NCI-H2227 (cell line): Measurements from ENCODE around the gene MYO10.
"Not testable (repeated sequence)": the region's sequence is repeated elsewhere in the genome, so short reads cannot be mapped to it uniquely, and the experiment has no call there.

Source experiments
- DNase-seq: peaks from one replicate; lab custom pipeline; 2025; ENCODE audit not compliant: unreplicated experiment; lab: John Stamatoyannopoulos, UW

Gene MYO10

DNA sequence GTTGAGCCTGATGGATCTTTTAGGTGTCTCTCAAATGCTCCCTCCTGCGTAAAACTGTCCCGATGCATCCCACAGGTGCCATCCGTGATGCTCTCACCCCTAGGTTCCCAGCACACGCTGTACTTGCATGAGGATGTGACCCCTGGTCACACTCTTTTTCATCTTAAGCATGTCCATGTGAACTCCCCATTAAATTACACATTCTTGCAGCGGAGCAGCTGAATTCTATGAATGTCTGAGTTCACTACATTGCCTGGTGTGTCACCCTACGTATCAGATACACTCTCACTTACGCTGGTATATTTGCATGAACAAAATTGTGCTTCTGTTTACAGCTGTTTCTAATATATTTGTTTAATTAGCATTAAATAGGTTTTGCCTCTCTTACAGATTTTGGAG, 214.0 kb downstream of the MYO10 start:
- no peak for DNase-seq

DNA sequence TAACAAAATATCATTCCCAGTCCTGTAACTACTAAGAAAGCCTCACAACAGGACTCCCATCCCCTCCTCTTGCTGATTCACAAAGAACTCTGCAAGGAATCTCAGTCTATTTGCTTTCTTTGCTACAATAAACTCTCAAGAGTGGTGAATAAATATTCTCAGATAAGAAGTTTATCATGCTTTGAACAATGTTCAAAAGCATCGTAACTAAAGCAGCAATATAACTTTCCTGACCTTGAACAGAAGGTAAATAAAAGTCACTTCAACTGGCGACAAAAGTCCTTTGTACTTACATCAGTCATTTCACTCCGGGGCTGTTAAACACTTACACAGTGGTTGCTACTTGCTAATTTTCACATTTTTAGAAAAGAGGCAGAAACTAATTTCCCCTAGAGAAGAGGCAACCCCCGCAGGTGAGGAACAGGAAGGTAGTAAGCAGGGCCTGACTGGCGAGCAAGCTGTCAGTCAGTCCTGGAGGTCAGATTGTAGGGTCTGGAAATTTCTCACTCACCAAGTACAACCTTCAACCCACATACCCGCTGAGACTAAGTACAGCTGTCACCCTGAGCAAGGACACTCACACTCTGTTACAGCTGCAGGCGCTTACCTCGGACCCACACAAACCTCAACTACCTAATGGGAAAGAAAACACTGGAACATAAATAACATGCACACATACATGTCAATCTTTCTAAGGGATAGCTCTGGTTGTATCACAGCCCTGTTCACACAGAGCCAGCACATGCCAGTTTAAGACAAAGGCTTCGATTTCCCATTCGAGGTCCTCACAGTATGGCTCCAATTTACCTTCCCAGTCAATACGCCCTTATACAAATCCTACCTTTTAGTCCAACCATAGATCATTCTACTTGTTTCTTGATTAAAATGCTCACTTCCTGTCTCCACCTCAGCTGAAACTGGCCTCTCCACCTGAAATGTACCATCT, 214.7 kb downstream of the MYO10 start:
- no peak for DNase-seq

DNA sequence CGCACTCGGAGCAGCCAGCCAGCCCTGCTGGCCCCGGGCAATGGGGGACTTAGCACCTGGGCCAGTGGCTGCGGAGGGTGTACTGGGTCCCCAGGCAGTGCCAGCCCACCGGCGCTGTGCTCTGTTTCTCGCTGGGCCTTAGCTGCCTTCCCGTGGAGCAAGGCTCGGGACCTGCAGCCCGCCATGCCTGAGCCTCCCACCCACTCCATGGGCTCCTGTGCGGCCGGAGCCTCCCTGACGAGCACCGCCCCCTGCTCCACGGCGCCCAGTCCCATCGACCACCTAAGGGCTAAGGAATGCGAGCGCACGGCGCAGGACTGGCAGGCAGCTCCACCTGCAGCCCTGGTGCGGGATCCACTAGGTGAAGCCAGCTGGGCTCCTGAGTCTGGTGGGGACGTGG, 218.1 kb downstream of the MYO10 start:
- DNase-seq = not testable (repeated sequence)

DNA sequence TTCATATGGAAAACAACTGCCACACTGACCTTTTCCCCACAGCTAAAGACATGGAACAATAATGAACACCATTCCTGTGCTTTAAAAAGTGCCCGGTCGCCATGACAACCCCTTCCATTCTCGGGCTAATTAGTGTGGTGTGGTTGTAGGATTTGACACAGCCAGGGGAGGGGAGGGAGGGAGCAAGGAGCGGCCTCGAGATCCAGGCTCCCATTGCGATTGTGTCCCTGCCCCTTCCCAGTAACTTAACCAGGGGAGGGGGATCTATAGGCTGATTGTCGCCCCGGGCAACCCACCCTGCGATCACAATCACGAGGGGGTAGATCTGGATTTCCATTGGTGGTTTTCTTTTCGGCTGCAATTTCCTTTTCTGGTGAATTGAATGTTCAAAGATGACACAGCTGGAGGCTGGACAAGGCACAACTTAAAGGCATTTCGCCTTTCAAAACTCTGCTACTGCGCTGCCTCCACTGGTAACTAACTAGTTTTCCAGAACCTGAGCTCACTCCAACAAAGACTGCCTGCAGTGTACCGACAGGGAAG, 222.6 kb downstream of the MYO10 start:
- peak; percentile 89 for DNase-seq

DNA sequence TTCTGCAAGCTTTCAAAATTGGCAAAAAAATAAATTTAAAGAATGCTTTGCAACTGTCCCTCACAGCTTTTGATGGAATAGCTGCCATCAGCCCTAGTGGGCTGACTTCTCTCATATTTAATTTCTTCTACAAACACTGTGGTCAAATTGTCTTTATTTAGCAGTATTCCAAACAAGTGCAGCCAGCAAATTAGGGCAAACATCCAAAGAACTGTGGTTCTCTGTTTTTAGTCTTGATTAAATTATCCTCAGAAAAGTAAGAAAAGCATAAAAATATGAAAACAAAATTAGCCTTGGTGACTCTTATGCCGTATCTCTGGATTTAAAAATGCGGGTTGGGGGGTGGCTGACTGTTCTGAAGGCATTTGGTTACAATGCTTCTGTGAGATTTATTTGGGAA, 223.5 kb downstream of the MYO10 start:
- no peak for DNase-seq

DNA sequence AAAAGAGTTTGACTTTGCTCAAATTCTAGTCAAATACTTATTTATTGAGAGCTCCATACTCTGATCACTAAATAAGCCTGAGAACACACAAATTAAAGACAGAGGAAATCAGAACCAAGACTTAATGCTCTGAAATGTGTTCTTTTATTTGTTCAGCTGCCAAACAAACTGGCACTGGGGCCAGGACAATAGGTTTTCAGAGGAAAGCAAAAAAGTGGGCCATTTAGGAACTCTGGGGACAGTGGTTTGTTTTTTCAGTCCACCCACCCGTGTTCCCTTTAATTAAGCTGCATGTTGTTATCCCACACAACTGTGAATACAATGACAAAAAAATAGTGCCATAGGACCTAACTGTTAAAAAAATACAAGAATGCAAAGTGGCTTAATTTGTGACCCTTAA, 223.9 kb downstream of the MYO10 start:
- no peak for DNase-seq

DNA sequence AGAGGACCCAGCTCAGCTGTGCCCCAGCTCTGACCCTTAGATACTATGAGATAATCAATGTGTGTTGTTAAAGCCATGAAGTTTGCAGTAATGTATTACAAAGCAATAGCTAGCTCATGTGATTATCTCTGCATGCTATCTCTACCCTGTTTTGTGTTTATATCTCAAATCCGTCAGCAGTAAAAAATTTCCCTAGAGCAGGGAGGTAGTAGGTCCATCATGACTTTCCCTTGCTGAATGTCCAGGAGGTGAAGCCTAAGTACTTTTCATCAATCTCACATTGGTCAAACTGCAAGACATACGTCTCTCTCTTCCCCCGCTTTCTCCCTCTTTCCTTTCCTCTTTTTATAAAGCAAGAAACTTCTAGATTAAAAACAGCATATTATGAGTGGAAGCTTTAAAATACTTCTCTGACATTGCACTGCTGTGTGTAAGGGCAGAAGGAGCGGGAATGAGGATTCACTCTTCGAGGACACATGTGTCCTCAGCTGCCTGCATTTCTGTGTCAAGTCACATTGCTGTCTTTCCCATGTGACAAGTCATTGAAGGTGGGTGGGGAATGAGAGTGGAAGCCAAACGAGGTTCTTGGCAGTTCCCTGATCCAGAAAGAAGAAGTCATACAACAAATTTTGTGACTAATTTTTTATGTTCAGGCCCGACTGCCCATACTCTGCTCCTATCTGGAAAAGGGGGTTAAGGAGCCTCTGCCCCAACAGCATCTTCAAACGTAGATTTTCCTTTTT, 226.2 kb downstream of the MYO10 start:
- DNase-seq = no peak

DNA sequence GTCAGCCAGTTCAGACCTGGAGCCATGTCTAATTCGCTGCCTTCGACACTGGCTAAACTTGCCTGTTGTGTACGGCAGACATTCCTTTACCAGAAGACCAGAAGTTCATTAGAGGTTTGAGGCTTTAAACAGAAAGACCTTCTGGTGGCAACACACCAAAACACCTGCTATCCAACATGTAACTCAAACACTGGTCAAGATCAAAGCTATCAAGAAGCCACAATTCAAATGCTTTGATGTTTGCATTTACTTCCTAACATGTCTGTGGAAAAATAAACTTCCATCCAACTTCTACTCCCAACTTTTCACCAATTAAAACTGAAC, 228.3 kb downstream of the MYO10 start:
- no peak for DNase-seq

DNA sequence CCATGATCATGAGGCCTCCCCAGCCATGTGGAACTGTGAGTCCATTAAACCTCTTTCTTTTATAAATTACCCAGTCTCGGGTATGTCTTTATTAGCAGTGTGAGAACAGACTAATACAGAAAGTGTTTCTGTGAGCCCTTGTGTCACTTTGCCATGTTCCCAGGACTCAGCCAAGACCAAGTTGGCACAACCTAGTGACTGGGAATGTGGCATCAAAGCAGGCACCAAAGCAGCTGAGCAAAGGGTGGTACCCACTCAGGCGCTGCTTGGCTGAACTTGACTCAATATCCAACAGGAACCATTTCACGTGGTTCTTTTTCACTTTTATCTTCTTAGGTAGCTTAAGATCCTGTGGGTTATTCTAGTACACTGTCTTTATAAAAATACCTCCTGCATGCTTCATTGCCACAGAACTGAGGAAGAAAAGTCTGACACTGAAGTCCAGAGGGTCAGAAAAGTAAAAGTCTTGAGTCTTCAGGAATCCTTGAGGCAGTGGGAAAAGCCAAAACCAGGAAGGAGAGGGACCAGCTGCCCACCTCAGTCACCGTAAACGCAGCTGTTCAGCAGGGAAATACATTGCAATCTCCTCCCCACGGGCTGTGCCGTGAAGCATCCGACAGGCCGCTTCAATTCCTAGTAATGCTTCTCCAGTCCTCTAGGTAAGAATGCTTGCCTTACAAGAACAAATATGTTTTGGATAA, 228.8 kb downstream of the MYO10 start:
- DNase-seq = no peak

DNA sequence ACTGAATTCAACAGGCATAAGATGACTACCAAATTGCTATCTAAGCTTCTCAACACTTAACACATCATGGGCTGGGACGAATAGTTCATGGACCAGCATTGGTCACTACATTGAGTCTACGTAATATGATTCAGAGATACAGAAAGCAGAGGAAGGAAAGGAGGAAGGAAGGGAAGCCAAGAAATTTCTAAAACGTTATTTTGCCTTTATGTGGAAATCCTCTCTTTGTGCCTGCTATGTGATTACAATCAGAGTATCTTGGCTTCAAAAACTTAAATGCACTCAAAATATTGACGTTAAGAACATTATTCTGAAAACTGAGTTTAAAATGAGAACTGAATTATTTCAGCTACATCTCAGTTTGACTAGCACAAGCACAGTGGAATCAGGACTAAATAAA, 231.1 kb downstream of the MYO10 start:
- DNase-seq = no peak

DNA sequence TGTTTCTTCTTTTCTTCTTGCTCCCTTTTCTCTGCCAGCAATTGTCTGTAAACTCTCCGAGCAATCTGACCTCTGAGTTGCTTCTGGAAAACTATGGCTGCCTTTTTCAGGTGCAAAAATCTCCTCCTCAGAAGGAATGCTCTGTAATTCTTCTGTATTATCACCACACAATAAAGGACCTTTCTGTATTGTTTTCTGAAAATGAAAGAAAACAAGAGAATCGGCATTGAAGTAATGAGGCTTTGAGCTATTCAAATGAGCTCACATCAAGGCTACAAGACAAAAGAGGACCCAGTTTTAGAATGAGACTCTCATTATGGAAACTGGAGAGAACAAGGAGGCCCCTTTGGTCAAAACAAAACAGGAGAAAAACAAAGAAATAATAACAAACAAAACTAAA, 233.1 kb downstream of the MYO10 start:
- no peak for DNase-seq

DNA sequence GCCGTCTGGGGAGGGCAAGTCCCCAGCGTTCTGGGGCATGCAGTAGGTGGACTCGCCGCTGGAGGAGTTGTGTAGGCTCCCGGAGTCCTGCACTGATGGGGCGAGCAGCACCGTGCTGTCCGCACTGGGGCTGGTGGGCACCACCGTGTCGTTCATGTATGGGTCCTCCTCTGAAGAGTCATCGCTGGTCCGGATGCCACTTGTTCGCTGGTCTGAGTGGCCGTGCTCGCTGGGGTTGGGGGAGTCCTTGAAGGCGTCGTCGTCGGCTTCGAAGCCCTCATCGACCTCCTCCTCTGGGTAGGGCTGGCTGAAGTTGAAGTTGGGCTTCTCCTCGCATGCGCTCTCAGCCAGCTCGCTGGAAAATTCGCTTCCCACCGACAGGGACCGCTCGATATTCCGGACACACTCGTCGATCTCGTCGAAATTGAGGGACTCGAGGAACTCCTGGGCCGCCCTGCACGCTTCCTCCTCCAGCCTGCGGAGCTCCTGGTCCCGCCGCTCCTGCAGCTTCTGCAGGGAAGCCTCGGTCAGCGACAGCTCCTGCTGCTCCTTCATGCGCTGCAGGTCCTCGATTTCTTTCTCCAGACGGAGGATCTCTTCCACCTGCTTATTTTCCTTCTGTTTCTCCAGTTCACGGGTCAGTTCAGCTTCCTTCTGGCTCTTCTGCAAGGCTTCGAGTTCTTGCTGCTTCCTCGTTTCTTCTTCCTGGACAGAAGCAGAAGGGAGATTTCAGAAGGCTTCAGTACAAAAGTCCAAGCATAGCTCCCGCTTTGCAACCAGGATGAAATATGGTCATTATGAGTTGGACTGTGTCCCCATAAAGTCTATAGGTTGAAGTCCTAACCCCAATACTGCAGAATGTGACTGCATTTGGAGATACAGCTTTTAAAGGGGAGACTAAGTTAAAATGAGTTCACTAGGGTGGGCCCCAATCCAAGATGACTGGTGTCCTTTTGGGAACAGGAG, 234.7 kb downstream of the MYO10 start:
- no peak for DNase-seq

DNA sequence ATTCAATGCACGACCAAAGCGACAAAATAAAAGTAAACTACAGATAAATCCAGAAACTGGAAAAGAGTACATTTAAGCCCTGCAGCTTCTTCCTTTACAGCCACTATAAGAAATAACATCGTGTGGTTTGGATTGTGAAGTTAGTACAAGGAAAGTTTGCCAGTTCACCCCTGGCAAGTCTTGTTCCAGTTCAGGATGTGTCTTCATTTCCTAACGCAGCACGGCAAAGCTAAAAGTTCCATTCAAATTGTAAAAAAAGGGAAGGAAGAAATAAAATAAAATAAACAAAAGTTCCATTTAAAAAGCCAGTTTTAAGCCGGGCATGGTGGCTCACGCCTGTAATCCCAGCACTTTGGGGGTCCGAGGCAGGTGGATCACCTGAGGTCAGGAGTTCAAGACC, 236.0 kb downstream of the MYO10 start:
- DNase-seq = no peak

DNA sequence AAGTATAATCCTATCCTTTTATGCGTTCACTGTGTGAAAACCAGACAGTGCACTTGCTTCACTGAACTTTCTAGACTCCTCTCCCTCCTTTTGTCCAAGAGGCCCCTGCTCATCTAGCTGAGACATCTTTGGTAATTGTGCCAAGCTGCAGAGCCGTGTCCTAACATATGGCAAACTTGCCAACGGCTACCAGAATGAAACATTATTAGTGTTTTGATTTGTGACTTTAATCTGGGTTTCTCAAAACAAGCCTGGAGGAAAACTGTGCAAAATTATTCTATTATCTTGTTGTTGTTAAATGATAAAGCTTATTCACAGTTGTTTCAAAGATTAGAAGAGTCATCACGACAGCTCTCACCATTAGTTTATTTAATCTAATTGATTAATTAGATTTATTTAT, 240.3 kb downstream of the MYO10 start:
- DNase-seq = no peak

DNA sequence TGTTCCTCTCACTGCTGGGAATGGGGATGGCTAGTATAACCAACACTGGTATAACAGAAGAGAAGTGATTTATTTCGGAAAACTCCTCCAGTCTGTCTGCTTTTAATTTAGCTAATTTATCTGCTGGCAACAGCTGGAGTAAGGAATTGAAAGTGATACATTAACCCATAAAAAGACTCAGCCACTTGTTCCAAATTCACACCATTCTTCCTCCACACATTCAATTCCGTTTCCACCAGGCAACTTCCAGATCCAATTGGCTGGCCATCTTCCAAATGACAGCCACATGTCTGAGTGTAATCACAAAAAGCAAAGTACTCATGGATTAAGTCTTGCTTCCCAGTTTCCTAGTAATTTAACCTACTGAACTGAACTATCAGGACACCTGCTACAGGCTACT, 242.2 kb downstream of the MYO10 start:
- no peak for DNase-seq

DNA sequence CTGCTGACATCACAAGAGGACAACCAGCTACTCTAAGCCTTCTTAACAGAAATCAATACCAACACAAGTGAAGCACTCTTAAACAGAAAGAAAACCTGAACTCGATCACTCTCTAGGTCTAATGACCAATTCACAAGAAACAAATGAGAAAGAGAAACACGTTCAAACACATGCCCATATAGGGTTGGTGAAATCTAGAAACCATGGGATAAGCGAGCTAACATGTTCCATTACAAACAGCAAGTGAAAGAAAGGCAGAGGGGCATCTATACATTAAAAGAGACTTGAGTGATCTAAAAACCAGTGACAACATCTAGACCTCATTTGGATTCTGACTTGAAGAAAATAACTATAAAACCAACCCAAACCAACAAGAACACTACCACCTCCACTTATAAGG, 244.4 kb downstream of the MYO10 start:
- DNase-seq = no peak

DNA sequence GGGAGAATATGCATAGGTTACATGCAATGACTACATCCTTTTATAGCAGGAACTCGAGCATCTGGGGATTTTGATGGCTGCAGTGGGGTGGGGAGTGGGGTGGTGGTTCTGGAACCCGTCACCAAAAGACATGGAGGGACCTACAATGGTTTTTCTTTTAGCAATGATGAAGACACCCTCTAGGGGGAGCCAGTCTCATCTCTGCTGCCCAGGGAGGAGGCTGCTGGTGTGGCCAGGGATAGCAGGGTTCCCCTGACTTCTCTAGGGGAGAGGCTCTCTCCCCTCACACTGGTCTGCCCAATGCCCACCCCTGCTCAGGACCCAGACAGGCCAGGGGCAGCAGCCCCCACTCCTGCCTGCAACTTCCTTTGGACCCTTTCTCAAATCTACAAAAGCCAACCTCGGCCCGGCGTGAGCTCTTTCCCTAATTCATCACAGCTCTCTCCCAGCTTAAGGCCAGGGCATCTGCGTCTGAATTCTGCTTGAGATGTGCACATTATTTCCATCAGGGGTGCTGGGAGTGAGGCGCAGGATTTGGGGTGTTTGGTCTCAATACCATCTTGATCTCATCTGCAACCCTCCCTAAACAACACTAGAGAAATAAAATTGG, 245.7 kb downstream of the MYO10 start:
- DNase-seq = peak; percentile 45

DNA sequence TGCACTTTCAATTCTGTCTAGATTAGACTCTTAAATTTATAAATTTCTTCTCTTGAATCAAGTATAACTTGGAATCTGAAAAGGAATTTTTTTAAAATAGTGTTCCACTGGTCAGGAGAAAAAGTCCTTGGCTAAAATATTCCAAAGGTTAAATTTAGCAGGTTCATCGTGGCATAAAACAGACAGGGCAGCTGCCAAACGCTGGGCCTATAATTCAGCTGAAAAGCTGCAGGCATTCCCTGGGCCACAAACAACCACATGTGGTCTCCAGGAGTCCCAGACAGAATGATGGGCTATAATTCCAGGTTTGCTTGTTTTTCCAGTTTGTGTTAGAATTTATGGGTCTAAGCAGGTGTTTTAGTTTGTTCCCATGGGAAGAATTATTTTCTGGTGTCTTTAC, 248.2 kb downstream of the MYO10 start:
- no peak for DNase-seq

DNA sequence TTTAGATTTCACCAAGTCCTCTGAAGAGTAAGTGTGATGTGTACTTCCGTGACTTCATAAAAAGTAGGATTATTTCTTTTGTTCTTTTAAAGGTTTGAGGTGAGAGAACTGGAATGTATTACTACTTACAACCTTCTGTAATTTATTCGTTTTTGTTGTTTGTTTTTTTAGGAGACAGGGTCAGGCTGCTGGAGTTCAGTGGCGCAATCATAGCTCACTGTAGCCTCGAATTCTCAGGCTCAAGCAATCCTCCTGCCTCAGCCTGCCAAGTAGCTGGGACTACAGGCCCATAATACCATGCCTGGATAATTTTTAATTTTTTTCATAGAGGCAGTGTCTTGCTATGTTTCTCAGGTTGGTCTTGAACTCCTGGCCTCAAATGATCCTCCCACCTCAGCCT, 251.0 kb downstream of the MYO10 start:
- no peak for DNase-seq

DNA sequence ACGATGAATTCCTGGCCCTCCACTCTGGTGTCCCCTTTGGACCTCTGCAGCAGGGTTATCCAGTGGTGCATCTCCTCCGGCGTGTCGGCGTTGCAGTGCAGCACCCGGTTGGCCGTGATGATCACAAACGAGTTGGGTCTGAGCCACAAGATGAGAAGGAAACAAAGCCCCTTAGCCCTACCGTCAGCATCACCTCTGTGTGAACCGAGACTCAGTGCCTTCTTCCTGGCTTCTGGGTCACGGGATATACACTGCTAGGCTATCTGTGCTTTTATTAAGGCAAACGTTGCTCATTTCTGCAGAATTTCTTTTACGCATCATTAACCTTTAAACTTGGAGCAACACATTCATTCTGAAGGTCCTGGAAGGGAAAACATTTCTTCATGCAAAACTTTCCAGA, 254.2 kb downstream of the MYO10 start:
- DNase-seq = peak; percentile 46
